Adrenal gland (tissue), 12 donors: ENCODE results near the gene ACKR2. TPM values are rescaled to one million over a fixed set of nuclear protein-coding genes. Genes with fewer than 3 reads are reported as not detected.

Experiments used
- DNase-seq, 7 donors: peaks; one replicate each; pipeline ENCODE4 v3.0.0-alpha.2; 2019 to 2020
- H3K27ac ChIP-seq, 5 donors: fragments of 200-600 bp; sonication (generic) in 4 of 5; 1 replicate in 3 of 5; 2 replicates in 2 of 5; pipeline versions ENCODE4 v1.5.1 to v1.8.0; 2016 to 2020; ENCODE audit warnings: mild to moderate bottlenecking in 1 of 5
- H3K27me3 ChIP-seq: fragments of 200-600 bp; 2 replicates; pipeline ENCODE4 v1.8.0; 2021
- H3K36me3 ChIP-seq, 2 donors: fragments of 200-600 bp; replicated peaks in 1 of 2; 1 replicate in 1 of 2; 2 replicates in 1 of 2; pipeline versions ENCODE4 v1.5.1 to v1.8.0; 2018 to 2022
- H3K4me1 ChIP-seq, 2 donors: fragments of 200-600 bp; replicated peaks in 1 of 2; 1 replicate in 1 of 2; 2 replicates in 1 of 2; pipeline versions ENCODE4 v1.5.1 to v1.8.0; 2018 to 2021
- H3K4me3 ChIP-seq, 4 donors: fragments of 200-600 bp; sonication (generic) in 3 of 4; one replicate each; pipeline ENCODE4 v1.5.1; 2016 to 2018
- H3K9me3 ChIP-seq, 3 donors: fragments of 200-600 bp; sonication (generic) in 1 of 3; replicated peaks in 1 of 3; 1 replicate in 2 of 3; 2 replicates in 1 of 3; pipeline versions ENCODE4 v1.5.1 to v1.8.0; 2016 to 2021
- CTCF ChIP-seq, 6 experiments: fragments of 450-650 bp in 4 of 6; fragments of 200-600 bp in 2 of 6; sonication (generic) in 1 of 6; IDR thresholded peaks; 1 replicate in 5 of 6; 2 replicates in 1 of 6; pipeline versions ENCODE4 v1.5.1 to v1.8.0; 2016 to 2021; ENCODE audit warnings: antibody characterized with exemption in 6 of 6, mild to moderate bottlenecking in 2 of 6, moderate library complexity in 1 of 6
- POLR2A ChIP-seq, 2 donors: fragments of 450-650 bp; IDR thresholded peaks; one replicate each; pipeline ENCODE4 v1.6.1; 2017; ENCODE audit warnings: antibody characterized with exemption in 2 of 2, mild to moderate bottlenecking in 2 of 2, moderate library complexity in 1 of 2
- WGBS, 4 donors: extraction: QIAGEN DNeasy Blood & Tissue Kit in 2 of 4; methylation state at CpG; one replicate each; pipeline versions ENCODE4 v1.1.5 to v1.1.7; 2013 to 2017; 5-methylcytosine and 5-hydroxymethylcytosine counted together
- intact Hi-C, 2 donors: fragments of 100-400 bp; cut with DNase I; formaldehyde crosslinking; loops; one replicate each; pipeline versions ENCODE4 v1.14.1 to v1.15.0; 2022 to 2023
- polyA plus RNA-seq, 3 donors: library from polyadenylated mRNA; stranded (reverse); fragments of 200-250 nt in 2 of 3; fragments of 350-450 nt in 1 of 3; fragmentation: Illumina TruSeq in 1 of 3; extraction: RNeasy Lipid Tissue Mini Kit (QIAGEN cat#74804) in 1 of 3; gene quantifications; one replicate each; pipeline ENCODE4 v1.2.3, GENCODE V29; 2013 to 2014
- total RNA-seq, 9 donors: library from RNA; depleted of rRNA in 4 of 9; stranded (reverse); fragments of >200 nt in 4 of 9; fragments of 120-200 nt in 1 of 9; fragmentation: NEBNext Ultra II Directional in 1 of 9; extraction: Animal tissue kit (Norgen Biotek cat#: 25700) in 1 of 9; gene quantifications; one replicate each; pipeline versions ENCODE4 v1.1.0 to v1.2.4, GENCODE V29; 2013 to 2023
- donor health status: healthy with polysubstance abuse.
- donor health status: Bipolar disorder and iron deficiency.
- donor health status: DM: yes; HTN: yes; CAD: no.
- donor health status: DM: no; HTN: no; CAD: no.
- donor health status: DM: no; HTN: no; CAD: no.
- donor health status: DM: yes; HTN: yes; CAD: no.

Gene ACKR2
- total and polyA plus RNA-seq, 12 donors = 1.1 to 19.9 (median 3.0) TPM

GRCh38 chr3:42803414-42804105, 5.7 kb upstream of the ACKR2 start:
- WGBS, 4 donors = 0 to 1% (median 1%) methylated on average over 25 to 33 of the region's 33 CpGs
- H3K9me3 ChIP-seq = no peaks in the 10 kb centered on the region
- peaks cover 21 to 45% of the 10 kb centered on the region in 2 donors for H3K4me1 ChIP-seq
- intact Hi-C loops = no loop called here
- H3K36me3 ChIP-seq = no peaks in the 10 kb centered on the region
- peak overlapping the region; percentile 65 to 99 (median 93) for H3K27ac ChIP-seq
- peak overlapping the region in 3 of 4 donors; percentile 38 to 92 (median 76) for H3K4me3 ChIP-seq
- peak; percentile 57 to 78 (median 64) for DNase-seq
- TF ChIP-seq POLR2A (IDR thresholded peaks at IDR 0.05) (no peak), CTCF (IDR thresholded peaks at IDR 0.05) (no peak)
- no peaks in the 10 kb centered on the region for H3K27me3 ChIP-seq

- 0 to 2% (median 1%) methylated on average over 39 to 63 of the region's 63 CpGs for WGBS, 4 donors
- H3K36me3 ChIP-seq = no peaks in the 10 kb centered on the region
- H3K27ac ChIP-seq = peak within 1 kb of the TSS; percentile 65 to 99 (median 93)
- intact Hi-C loops = no loop called here
- no peaks in the 10 kb centered on the region for H3K27me3 ChIP-seq
- peaks cover 21 to 45% of the 10 kb centered on the region in 2 donors for H3K4me1 ChIP-seq
- no peaks in the 10 kb centered on the region for H3K9me3 ChIP-seq
- peak; percentile 95 to 97 (median 96) for DNase-seq
- TF ChIP-seq POLR2A (IDR thresholded peaks at IDR 0.05) = peak; percentile 89 to 96
- TF ChIP-seq CTCF (IDR thresholded peaks at IDR 0.05) = no peak
- peak within 1 kb of the TSS; percentile 38 to 92 (median 64) for H3K4me3 ChIP-seq
These were observed 5.0 kb upstream of the ACKR2 start, which contains the start of gene HIGD1A for GRCh38 chr3:42804106-42804830. Gene HIGD1A (minus strand): TSS chr3:42804490. CDS start chr3:42794253, 10,237 bp downstream.

DNA sequence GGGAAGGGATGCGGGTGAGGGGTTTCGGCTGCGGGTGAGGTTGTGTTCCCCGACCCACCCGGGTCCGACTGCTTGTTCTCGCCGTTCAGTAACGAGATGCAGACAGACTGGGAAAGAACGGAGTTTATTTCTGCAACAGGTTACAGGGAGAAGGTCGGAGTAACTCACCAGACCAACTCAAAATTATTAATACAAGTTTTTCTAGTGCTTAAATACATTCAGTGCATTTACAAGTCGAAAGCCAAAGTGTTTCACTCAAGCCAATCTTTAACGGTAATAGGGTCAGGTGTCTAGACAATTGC, 4.5 kb upstream of the ACKR2 start:
- Histone ChIP-seq H3K4me1 (peaks cover 21 to 42% of the 10 kb centered on the region in 2 donors), H3K27ac (peak overlapping the region in 4 of 5 donors; percentile 92 to 99 (median 94)), H3K9me3 (no peaks in the 10 kb centered on the region), H3K36me3 (no peaks in the 10 kb centered on the region), H3K27me3 (no peaks in the 10 kb centered on the region), H3K4me3 (peak overlapping the region in 3 of 4 donors; percentile 27 to 92 (median 76))
- WGBS, 4 donors = 0 to 3% (median 2%) methylated on average over 10 to 13 of the region's 13 CpGs
- TF ChIP-seq CTCF (IDR thresholded peaks at IDR 0.05) = no peak
- TF ChIP-seq POLR2A (IDR thresholded peaks at IDR 0.05) = no peak
- no peak for DNase-seq
- intact Hi-C loops = no loop called here

DNA sequence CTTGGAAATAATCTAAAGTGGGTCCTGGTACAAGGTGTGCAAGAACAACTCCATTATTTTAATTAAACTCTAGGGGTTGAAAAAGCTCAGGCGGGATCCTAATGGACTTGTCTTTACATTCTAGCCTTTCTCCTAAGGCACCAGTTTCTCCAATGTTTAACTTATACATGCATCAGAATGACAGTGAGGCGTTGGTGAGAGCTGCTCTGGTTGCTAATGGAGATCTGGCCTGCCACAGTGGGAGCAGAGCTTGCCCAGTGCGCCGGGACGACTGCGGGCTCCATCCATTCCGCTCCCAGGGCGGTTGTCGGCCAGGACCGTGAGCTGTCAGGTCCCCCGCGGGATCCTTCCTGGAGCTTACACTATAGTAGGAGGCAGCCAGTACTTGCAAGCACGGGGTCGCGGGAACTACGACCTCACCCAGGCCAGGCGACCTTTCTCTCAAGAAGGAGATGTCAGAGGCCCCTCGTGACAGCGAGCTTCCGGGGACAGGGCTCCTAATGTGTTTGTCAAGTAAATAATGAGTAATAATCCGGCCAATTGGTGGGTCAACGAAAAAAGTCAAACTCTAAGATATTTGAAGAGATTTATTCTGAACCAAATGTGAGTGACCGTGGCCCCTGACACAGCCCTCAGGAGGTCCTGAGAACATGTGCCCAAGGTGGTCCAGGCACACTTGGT, 4.0 kb upstream of the ACKR2 start:
- no peaks in the 10 kb centered on the region for H3K27me3 ChIP-seq
- H3K27ac ChIP-seq = peak overlapping the region in 1 of 5 donors; percentile 99
- TF ChIP-seq CTCF (IDR thresholded peaks at IDR 0.05) (no peak), POLR2A (IDR thresholded peaks at IDR 0.05) (no peak)
- intact Hi-C loops = no loop called here
- H3K36me3 ChIP-seq = no peaks in the 10 kb centered on the region
- 53 to 64% (median 59%) methylated on average over 21 to 23 of the region's 23 CpGs for WGBS, 4 donors
- peaks cover 17 to 37% of the 10 kb centered on the region in 2 donors for H3K4me1 ChIP-seq
- peak; percentile 17 to 72 (median 32) for DNase-seq
- H3K9me3 ChIP-seq = no peaks in the 10 kb centered on the region
- peak overlapping the region in 1 of 4 donors; percentile 76 for H3K4me3 ChIP-seq
